ENCODE results near the gene SLC1A4. TPM values are rescaled to one million over a fixed set of nuclear protein-coding genes. Genes with fewer than 3 reads are reported as not detected.

The SLC1A4 gene
- total and polyA plus RNA-seq, 4 donors = 3.4 to 23.4 (median 9.6) TPM

DNA sequence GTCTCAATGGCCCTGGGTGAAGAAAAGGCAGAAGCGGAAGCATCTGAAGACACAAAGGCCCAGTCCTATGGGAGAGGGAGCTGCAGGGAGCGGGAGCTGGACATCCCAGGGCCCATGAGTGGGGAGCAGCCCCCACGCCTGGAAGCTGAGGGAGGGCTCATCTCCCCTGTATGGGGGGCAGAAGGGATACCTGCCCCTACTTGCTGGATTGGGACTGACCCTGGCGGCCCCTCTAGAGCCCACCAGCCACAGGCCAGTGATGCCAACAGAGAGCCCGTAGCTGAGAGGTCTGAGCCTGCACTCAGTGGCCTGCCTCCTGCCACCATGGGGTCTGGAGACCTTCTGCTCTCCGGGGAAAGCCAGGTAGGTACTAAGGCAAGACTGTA lies 80.2 kb downstream of the SLC1A4 start:
- Histone ChIP-seq H3K27me3 (ENCODE audit: control insufficient read depth in 4 of 4, insufficient read depth in 4 of 4, low read length in 3 of 4) (no peaks in the 10 kb centered on the region), H3K4me3 (ENCODE audit: low read depth in 1 of 3, low read length in 3 of 3) (no peak overlapping the region), H3K4me1 (ENCODE audit: control insufficient read depth in 4 of 4, insufficient read depth in 4 of 4, low read length in 3 of 4) (peaks cover 5 to 14% (median 10%) of the 10 kb centered on the region in 4 donors), H3K9ac (ENCODE audit: low read depth in 1 of 2, low read length in 2 of 2) (no peak overlapping the region), H3K27ac (ENCODE audit: low read depth in 1 of 2, low read length in 2 of 2) (no peak overlapping the region), H3K36me3 (ENCODE audit: control insufficient read depth in 4 of 4, insufficient read depth in 3 of 4, low read depth in 1 of 4, low read length in 3 of 4) (peaks cover 0 to 11% (median 6%) of the 10 kb centered on the region in 4 donors), H3K9me3 (ENCODE audit: control insufficient read depth in 4 of 4, low read length in 3 of 4) (no peaks in the 10 kb centered on the region)
- DNase-seq (ENCODE audit: low spot score) = no peak
- TF ChIP-seq HNF4A (conservative IDR thresholded peaks at IDR 0.05) = no peak
- no peak for TF ChIP-seq JUND (IDR thresholded peaks at IDR 0.05)
- TF ChIP-seq, protein P1, sequence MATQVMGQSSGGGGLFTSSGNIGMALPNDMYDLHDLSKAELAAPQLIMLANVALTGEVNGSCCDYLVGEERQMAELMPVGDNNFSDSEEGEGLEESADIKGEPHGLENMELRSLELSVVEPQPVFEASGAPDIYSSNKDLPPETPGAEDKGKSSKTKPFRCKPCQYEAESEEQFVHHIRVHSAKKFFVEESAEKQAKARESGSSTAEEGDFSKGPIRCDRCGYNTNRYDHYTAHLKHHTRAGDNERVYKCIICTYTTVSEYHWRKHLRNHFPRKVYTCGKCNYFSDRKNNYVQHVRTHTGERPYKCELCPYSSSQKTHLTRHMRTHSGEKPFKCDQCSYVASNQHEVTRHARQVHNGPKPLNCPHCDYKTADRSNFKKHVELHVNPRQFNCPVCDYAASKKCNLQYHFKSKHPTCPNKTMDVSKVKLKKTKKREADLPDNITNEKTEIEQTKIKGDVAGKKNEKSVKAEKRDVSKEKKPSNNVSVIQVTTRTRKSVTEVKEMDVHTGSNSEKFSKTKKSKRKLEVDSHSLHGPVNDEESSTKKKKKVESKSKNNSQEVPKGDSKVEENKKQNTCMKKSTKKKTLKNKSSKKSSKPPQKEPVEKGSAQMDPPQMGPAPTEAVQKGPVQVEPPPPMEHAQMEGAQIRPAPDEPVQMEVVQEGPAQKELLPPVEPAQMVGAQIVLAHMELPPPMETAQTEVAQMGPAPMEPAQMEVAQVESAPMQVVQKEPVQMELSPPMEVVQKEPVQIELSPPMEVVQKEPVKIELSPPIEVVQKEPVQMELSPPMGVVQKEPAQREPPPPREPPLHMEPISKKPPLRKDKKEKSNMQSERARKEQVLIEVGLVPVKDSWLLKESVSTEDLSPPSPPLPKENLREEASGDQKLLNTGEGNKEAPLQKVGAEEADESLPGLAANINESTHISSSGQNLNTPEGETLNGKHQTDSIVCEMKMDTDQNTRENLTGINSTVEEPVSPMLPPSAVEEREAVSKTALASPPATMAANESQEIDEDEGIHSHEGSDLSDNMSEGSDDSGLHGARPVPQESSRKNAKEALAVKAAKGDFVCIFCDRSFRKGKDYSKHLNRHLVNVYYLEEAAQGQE (IDR thresholded peaks at IDR 0.05) = no peak
- no peak for TF ChIP-seq HNF4G (IDR thresholded peaks at IDR 0.05)
- TF ChIP-seq RXRA (IDR thresholded peaks at IDR 0.05) = no peak
- TF ChIP-seq FOXA2 (IDR thresholded peaks at IDR 0.05) = no peak
- TF ChIP-seq, protein P2, sequence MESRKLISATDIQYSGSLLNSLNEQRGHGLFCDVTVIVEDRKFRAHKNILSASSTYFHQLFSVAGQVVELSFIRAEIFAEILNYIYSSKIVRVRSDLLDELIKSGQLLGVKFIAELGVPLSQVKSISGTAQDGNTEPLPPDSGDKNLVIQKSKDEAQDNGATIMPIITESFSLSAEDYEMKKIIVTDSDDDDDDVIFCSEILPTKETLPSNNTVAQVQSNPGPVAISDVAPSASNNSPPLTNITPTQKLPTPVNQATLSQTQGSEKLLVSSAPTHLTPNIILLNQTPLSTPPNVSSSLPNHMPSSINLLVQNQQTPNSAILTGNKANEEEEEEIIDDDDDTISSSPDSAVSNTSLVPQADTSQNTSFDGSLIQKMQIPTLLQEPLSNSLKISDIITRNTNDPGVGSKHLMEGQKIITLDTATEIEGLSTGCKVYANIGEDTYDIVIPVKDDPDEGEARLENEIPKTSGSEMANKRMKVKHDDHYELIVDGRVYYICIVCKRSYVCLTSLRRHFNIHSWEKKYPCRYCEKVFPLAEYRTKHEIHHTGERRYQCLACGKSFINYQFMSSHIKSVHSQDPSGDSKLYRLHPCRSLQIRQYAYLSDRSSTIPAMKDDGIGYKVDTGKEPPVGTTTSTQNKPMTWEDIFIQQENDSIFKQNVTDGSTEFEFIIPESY (IDR thresholded peaks at IDR 0.05) = no peak
- TF ChIP-seq GABPA (IDR thresholded peaks at IDR 0.05 in 1 of 2, conservative IDR thresholded peaks at IDR 0.05 in 1 of 2) = no peak
- no peak for TF ChIP-seq SP1 (IDR thresholded peaks at IDR 0.05)
- no peak for TF ChIP-seq TAF1 (conservative IDR thresholded peaks at IDR 0.05)
- 92% methylated on average over 6 of the region's 6 CpGs for WGBS

DNA sequence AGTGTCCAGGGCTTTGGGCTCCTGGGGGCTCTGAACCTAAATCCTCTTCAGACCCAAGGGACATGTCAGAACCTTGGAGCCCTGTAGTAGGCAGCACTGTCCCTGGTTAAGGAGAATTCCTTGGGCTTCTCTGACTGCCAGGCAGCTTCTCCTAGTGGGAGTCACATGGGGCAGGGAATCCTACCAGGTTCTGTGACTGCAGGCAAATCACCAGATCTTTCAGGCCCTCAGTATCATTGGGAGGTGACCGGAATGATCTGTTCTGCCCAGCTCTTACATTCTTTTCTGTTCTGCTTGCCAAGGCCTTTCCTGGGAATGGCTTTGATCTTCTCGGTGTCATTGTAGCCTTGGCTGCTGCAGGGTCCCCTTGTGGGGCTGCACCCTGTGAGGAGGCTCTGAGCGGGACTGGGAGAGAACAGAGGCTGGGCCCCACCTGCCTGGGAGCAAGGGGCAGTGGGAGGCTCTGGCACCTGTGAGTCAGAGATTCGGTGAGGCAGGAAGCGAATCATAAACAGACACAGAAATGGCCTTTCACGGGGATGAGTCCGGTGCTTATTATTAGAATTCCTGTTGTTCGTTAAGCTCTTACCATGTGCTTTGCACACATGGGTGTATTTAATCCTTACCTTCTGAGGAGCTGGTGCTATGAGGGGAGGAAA lies 81.1 kb downstream of the SLC1A4 start:
- 80% methylated on average over 8 of the region's 8 CpGs for WGBS
- peaks cover under 1 to 7% (median 3%) of the 10 kb centered on the region in 4 donors for H3K4me1 ChIP-seq (ENCODE audit: control insufficient read depth in 4 of 4, insufficient read depth in 4 of 4, low read length in 3 of 4)

More for the DNA sequence above, 81.1 kb downstream of the SLC1A4 start:
- H3K27me3 ChIP-seq (ENCODE audit: control insufficient read depth in 4 of 4, insufficient read depth in 4 of 4, low read length in 3 of 4) = no peaks in the 10 kb centered on the region
- TF ChIP-seq HNF4G (IDR thresholded peaks at IDR 0.05) (no peak), TAF1 (conservative IDR thresholded peaks at IDR 0.05) (no peak), NR2F2 (IDR thresholded peaks at IDR 0.05) (no peak), RXRA (IDR thresholded peaks at IDR 0.05) (no peak), FOXA1 (IDR thresholded peaks at IDR 0.05) (no peak), FOXA2 (IDR thresholded peaks at IDR 0.05) (no peak)
- TF ChIP-seq, protein P1 (IDR thresholded peaks at IDR 0.05) = no peak
- TF ChIP-seq, protein P3, sequence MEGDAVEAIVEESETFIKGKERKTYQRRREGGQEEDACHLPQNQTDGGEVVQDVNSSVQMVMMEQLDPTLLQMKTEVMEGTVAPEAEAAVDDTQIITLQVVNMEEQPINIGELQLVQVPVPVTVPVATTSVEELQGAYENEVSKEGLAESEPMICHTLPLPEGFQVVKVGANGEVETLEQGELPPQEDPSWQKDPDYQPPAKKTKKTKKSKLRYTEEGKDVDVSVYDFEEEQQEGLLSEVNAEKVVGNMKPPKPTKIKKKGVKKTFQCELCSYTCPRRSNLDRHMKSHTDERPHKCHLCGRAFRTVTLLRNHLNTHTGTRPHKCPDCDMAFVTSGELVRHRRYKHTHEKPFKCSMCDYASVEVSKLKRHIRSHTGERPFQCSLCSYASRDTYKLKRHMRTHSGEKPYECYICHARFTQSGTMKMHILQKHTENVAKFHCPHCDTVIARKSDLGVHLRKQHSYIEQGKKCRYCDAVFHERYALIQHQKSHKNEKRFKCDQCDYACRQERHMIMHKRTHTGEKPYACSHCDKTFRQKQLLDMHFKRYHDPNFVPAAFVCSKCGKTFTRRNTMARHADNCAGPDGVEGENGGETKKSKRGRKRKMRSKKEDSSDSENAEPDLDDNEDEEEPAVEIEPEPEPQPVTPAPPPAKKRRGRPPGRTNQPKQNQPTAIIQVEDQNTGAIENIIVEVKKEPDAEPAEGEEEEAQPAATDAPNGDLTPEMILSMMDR (IDR thresholded peaks at IDR 0.05; ENCODE audit: low read depth, low read length, missing input control) = no peak
- no peak for DNase-seq (ENCODE audit: low spot score)
- H3K36me3 ChIP-seq (ENCODE audit: control insufficient read depth in 4 of 4, insufficient read depth in 3 of 4, low read depth in 1 of 4, low read length in 3 of 4) = peaks cover 0 to 11% (median 6%) of the 10 kb centered on the region in 4 donors
- no peak overlapping the region for H3K4me3 ChIP-seq (ENCODE audit: low read depth in 1 of 3, low read length in 3 of 3)
- no peak overlapping the region for H3K9ac ChIP-seq (ENCODE audit: low read depth in 1 of 2, low read length in 2 of 2)
- no peaks in the 10 kb centered on the region for H3K9me3 ChIP-seq (ENCODE audit: control insufficient read depth in 4 of 4, low read length in 3 of 4)
- H3K27ac ChIP-seq (ENCODE audit: low read depth in 1 of 2, low read length in 2 of 2) = no peak overlapping the region

Measured in liver (tissue), 9 donors.